ENCODE data around the gene NAT8L.
A peak's percentile ranks its signal among the peaks of the same experiment; 100 is the strongest.
"Not testable (repeated sequence)": the region's sequence is repeated elsewhere in the genome, so short reads cannot be mapped to it uniquely, and the experiment has no call there.

Gene NAT8L
- total RNA-seq, result 0 reads per million in 2 donors

GRCh38 chr4:2059046-2059725, at the start of gene NAT8L:
TSS of gene NAT8L (plus strand) at chr4:2059327. CDS start at chr4:2059512, 185 bp downstream.
- no peak for DNase-seq

GRCh38 chr4:2009651-2010233, 49.4 kb upstream of the NAT8L start:
- DNase-seq, result peak; percentile 43

GRCh38 chr4:2011583-2011982, 47.5 kb upstream of the NAT8L start:
- DNase-seq, result no peak

GRCh38 chr4:2015008-2015407, 44.1 kb upstream of the NAT8L start:
- no peak for DNase-seq

- not testable (repeated sequence) for DNase-seq
Observed at GRCh38 chr4:2021358-2022018, 37.6 kb upstream of the NAT8L start.

- no peak for DNase-seq
Observed at GRCh38 chr4:2024683-2025082, 34.4 kb upstream of the NAT8L start.

GRCh38 chr4:2025817-2026216, 33.3 kb upstream of the NAT8L start:
- no peak for DNase-seq

- DNase-seq, result not testable (repeated sequence)
Observed at GRCh38 chr4:2027120-2027519, 32.0 kb upstream of the NAT8L start.

- not testable (repeated sequence) for DNase-seq
Observed at GRCh38 chr4:2031161-2031560, 28.0 kb upstream of the NAT8L start.

- DNase-seq, result no peak
Observed at GRCh38 chr4:2036327-2036726, 22.8 kb upstream of the NAT8L start.

- no peak for DNase-seq
Observed at GRCh38 chr4:2036866-2037265, 22.3 kb upstream of the NAT8L start.

GRCh38 chr4:2040391-2041238, 18.5 kb upstream of the NAT8L start:
- DNase-seq, result no peak

- DNase-seq, result peak; percentile 69
Observed at GRCh38 chr4:2041239-2042130, 17.6 kb upstream of the NAT8L start.

GRCh38 chr4:2042204-2042946, 16.8 kb upstream of the NAT8L start:
- DNase-seq, result peak; percentile 34

- DNase-seq, result no peak
Observed at GRCh38 chr4:2042947-2043395, 16.2 kb upstream of the NAT8L start.

- no peak for DNase-seq
Observed at GRCh38 chr4:2043396-2044118, 15.6 kb upstream of the NAT8L start.

GRCh38 chr4:2044119-2044485, 15.0 kb upstream of the NAT8L start:
- DNase-seq, result no peak

GRCh38 chr4:2044542-2045517, 14.3 kb upstream of the NAT8L start:
- DNase-seq, result no peak

GRCh38 chr4:2045518-2045951, 13.6 kb upstream of the NAT8L start:
- DNase-seq, result no peak

Data from T-helper 9 cell (primary cell).